C4-2B (cell line): ENCODE data around the gene CHD2.
"Not testable (repeated sequence)": the region's sequence is repeated elsewhere in the genome, so short reads cannot be mapped to it uniquely, and the experiment has no call there.

Experiments used
- H3K27ac ChIP-seq: fragments of 450-650 bp; 2 replicates; pipeline ENCODE4 v1.5.1; 2017
- ZFX ChIP-seq: fragments of 450-650 bp; IDR thresholded peaks from 2 replicates; pipeline ENCODE4 v1.6.1; 2017
- TF ChIP-seq, protein P1 (sequence below): fragments of 450-650 bp; conservative IDR thresholded peaks from 2 replicates; pipeline ENCODE4 v1.5.1; 2017; ENCODE audit warnings: mild to moderate bottlenecking

CHD2 gene

DNA sequence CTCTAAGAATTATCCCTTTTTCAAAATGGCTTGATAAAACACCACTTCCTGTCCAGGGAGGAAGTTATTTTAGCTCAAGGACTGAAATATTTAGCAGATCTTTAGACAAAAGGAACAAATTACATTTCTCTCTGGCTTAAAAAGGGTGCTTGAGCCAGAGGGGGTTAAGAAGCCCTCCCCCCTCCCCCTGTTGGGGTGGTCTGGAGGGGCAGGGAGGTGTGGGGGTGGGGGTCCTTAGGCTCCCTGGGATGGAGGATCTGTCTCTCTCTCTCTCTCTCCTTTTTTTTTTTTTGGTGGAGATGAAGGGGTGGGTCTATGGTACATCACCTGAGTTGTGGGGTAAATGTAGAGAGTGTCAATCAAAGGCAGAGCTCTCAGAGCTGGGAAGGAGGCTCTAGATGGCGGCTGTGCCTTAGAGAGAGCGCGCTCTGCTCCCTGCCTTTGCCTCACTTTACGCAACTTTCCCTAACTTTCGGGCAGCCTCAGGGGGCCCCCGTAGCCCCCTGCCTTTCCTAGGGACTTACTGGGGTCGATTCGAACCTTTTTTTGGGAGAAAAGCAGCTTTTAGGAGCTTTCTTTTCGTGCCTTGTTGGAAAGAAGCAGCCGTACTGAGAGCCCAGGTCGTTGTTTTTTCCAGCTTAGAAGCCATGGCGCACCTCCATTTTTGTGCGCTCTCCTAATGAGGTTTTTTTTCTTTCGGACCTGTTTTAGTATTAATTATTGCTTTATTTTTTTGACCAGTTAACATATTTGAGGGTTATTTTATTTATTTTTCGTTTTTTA, at the start of gene CHD2:
CHD2 (plus strand) TSS at position 377 of the 783 bp plus-strand sequence. CDS start 914 bp downstream, outside the sequence.
- no peak for TF ChIP-seq ZFX
- TF ChIP-seq, protein P1, sequence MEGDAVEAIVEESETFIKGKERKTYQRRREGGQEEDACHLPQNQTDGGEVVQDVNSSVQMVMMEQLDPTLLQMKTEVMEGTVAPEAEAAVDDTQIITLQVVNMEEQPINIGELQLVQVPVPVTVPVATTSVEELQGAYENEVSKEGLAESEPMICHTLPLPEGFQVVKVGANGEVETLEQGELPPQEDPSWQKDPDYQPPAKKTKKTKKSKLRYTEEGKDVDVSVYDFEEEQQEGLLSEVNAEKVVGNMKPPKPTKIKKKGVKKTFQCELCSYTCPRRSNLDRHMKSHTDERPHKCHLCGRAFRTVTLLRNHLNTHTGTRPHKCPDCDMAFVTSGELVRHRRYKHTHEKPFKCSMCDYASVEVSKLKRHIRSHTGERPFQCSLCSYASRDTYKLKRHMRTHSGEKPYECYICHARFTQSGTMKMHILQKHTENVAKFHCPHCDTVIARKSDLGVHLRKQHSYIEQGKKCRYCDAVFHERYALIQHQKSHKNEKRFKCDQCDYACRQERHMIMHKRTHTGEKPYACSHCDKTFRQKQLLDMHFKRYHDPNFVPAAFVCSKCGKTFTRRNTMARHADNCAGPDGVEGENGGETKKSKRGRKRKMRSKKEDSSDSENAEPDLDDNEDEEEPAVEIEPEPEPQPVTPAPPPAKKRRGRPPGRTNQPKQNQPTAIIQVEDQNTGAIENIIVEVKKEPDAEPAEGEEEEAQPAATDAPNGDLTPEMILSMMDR = no peak
- peak within 1 kb of the TSS; percentile 81 for H3K27ac ChIP-seq

GRCh38 chr15:92853222-92853621, 46.9 kb upstream of the CHD2 start:
- TF ChIP-seq, protein P1 = no peak
- no peak for TF ChIP-seq ZFX
- no peak overlapping the region for H3K27ac ChIP-seq

- no peak overlapping the region for H3K27ac ChIP-seq
- TF ChIP-seq ZFX = no peak
- TF ChIP-seq, protein P1 = no peak
These were observed 38.4 kb upstream of the CHD2 start for GRCh38 chr15:92861742-92862141.

GRCh38 chr15:92864127-92864814, 35.9 kb upstream of the CHD2 start:
- no peak overlapping the region for H3K27ac ChIP-seq

DNA sequence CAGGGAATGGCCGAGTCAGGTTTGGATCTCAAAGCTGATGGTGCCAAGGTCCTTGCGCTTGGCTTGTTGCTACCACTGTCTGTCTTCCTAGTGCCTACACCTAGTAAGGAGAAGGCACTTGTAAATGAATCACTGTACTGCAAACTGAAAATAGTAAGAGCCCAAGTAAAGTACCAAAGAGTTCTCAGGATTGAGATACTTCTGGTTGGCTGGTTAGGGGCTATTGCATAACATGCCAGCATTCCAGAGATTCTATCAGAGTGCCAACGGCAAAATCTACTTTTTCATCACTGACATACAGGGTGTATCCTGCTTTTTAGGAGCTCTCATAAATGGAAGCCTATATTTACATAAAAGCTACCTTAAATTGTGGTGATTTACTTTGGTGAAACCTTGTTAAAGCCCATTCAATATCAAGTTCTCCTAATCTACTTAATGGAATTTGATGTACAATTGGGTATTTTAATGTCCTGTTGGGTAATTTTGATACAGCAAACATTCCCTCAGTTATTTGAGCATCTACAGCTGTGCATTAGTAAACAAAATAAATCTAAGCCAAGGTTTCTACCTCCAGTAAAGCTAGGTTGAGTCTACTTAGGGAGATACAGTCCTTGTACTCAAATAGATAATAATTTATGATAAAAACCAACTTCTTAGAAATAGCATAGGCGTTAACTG, 30.7 kb upstream of the CHD2 start:
- H3K27ac ChIP-seq = no peak overlapping the region

More at GRCh38 chr15:92864127-92864814, 35.9 kb upstream of the CHD2 start:
- TF ChIP-seq, protein P1 = no peak
- TF ChIP-seq ZFX = no peak

DNA sequence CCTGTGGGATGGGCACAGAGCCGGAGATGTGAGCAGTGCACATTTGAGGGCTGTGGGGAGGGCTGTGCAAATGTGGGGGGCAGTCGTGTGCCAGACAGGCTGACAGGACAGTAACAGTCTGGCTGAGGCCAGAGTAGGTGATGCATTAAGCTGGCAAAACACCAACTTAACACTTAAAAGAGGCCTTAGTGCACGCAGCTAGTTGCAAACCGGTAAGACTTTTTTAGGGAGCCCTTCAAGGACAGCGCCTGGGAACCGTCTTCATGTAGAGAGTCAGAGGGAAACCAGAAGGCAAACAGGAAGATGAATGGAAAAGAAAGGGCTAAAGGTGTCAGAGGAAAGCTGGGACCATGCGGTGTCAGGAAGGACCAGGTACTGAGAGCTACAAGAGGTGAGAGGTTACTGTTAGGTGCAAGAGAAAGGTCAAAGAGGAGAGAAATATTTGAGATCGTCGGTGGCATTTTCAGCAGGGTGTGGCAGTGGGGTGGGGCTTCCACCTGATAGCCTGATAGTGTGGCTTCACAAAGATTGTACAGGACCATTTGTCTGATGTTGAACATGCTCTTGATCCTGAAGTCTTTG, 30.0 kb upstream of the CHD2 start:
- TF ChIP-seq ZFX = no peak
- TF ChIP-seq, protein P1 = no peak
- no peak overlapping the region for H3K27ac ChIP-seq

More for the DNA sequence above, 30.7 kb upstream of the CHD2 start:
- TF ChIP-seq, protein P1 = no peak
- no peak for TF ChIP-seq ZFX

GRCh38 chr15:92872967-92873366, 27.2 kb upstream of the CHD2 start:
- not testable (repeated sequence) for H3K27ac ChIP-seq
